Measurements from ENCODE around the gene RCN2. TPM values are rescaled to one million over a fixed set of nuclear protein-coding genes. Genes with fewer than 3 reads are reported as not detected.

The RCN2 gene
- total and polyA plus RNA-seq, 2 of the 13 experiments (the other 11 are each of a cell fraction or from before 2014, with no cell fraction given) = 84.4 to 89.0 TPM

GRCh38 chr15:76931397-76932134 is at the start of gene RCN2 (continued):
- TF ChIP-seq ELK4 (CRISPR knock-in tag; IDR thresholded peaks at IDR 0.05; ENCODE audit: borderline replicate concordance) = no peak
- no peak for TF ChIP-seq U2AF2 (IDR thresholded peaks at IDR 0.05; ENCODE audit: low read depth, low read length)
- TF ChIP-seq ZNF563 (CRISPR knock-in tag; IDR thresholded peaks at IDR 0.05) = peak; percentile 83; the same call in 1 of the 2 replicates
- TF ChIP-seq TCF12 (IDR thresholded peaks at IDR 0.05) = no peak
- TF ChIP-seq TCF12 (CRISPR knock-in tag; IDR thresholded peaks at IDR 0.05) = 0 out of 2 replicates have a peak, but pooled peaks have one; percentile 11
- 0 out of 2 replicates have a peak, but pooled peaks have one; percentile 26 for TF ChIP-seq KLF11 (CRISPR knock-in tag; IDR thresholded peaks at IDR 0.05)
- 0 out of 2 replicates have a peak, but pooled peaks have one; percentile 32 for TF ChIP-seq ZBED4 (CRISPR knock-in tag; IDR thresholded peaks at IDR 0.05; ENCODE audit: borderline replicate concordance)
- peak; percentile 83 for TF ChIP-seq GABPB1 (CRISPR knock-in tag; IDR thresholded peaks at IDR 0.05)
- no peak for TF ChIP-seq SNAPC2 (CRISPR knock-in tag; IDR thresholded peaks at IDR 0.05)
- no peak for TF ChIP-seq LBX2 (CRISPR knock-in tag; IDR thresholded peaks at IDR 0.05; ENCODE audit: borderline replicate concordance)
- no peak; the same call in 1 of the 2 replicates for TF ChIP-seq BCL6 (CRISPR knock-in tag; IDR thresholded peaks at IDR 0.05)
- TF ChIP-seq HNF4G (IDR thresholded peaks at IDR 0.05; ENCODE audit: borderline replicate concordance, low read depth, low read length) = no peak
- TF ChIP-seq HNF4G (CRISPR knock-in tag; IDR thresholded peaks at IDR 0.05; ENCODE audit: borderline replicate concordance, low read depth) = no peak
- TF ChIP-seq PAX8 (CRISPR knock-in tag; IDR thresholded peaks at IDR 0.05; ENCODE audit: borderline replicate concordance) = no peak
- peak; percentile 72 for TF ChIP-seq AGO2 (optimal IDR thresholded peaks at IDR 0.05; ENCODE audit: low read depth, low read length)
- no peak for TF ChIP-seq ZBTB14 (CRISPR knock-in tag; IDR thresholded peaks at IDR 0.05)
- TF ChIP-seq MZF1 (CRISPR knock-in tag; IDR thresholded peaks at IDR 0.05; ENCODE audit: borderline replicate concordance) = no peak
- no peak for TF ChIP-seq ZNF225 (CRISPR knock-in tag; IDR thresholded peaks at IDR 0.05)
- no peak for TF ChIP-seq CSRNP1 (CRISPR knock-in tag; IDR thresholded peaks at IDR 0.05)
- TF ChIP-seq FOXA3 (CRISPR knock-in tag; IDR thresholded peaks at IDR 0.05) = peak; percentile 25; the same call in 1 of the 2 replicates
- TF ChIP-seq ZNF101 (CRISPR knock-in tag; IDR thresholded peaks at IDR 0.05; ENCODE audit: borderline replicate concordance, low read depth) = no peak
